Natural killer cell (primary cell): ENCODE data around the gene CSAD. TPM values are rescaled to one million over a fixed set of nuclear protein-coding genes. Genes with fewer than 3 reads are reported as not detected.

Experiments
- ATAC-seq, 3 donors: fragments of 150-1000 bp in 2 of 3; fragments of 200-7000 bp in 1 of 3; cut with Tn5 transposase; 1 replicate in 1 of 3; 2 replicates in 2 of 3; pipeline ENCODE4 v1.10.0; 2021; ENCODE audit warnings: mild to moderate bottlenecking in 2 of 3, moderate library complexity in 2 of 3
- DNase-seq, 2 donors: peaks; one replicate each; pipeline versions ENCODE4 v3.0.0 to v3.0.0-alpha.2; 2013 to 2021; ENCODE audit warnings: mixed read lengths in 1 of 2
- H3K27ac ChIP-seq: one replicate; pipeline ENCODE4 v1.5.1; 2013; ENCODE audit warnings: mild to moderate bottlenecking, low read length
- H3K27me3 ChIP-seq: one replicate; pipeline ENCODE4 v1.6.1; 2013; ENCODE audit warnings: low read length; ENCODE audit not compliant: control insufficient read depth, insufficient read depth
- H3K36me3 ChIP-seq: one replicate; pipeline ENCODE4 v1.6.1; 2013; ENCODE audit warnings: low read length; ENCODE audit not compliant: control insufficient read depth, insufficient read depth
- H3K4me1 ChIP-seq: one replicate; pipeline ENCODE4 v1.6.1; 2013; ENCODE audit warnings: low read length; ENCODE audit not compliant: control insufficient read depth, insufficient read depth
- H3K4me3 ChIP-seq: one replicate; pipeline ENCODE4 v1.5.1; 2013; ENCODE audit warnings: low read length
- H3K9me3 ChIP-seq: one replicate; pipeline ENCODE4 v1.6.1; 2013; ENCODE audit warnings: low read length; ENCODE audit not compliant: control insufficient read depth, insufficient read depth
- H3K27ac Mint-ChIP-seq, 2 donors: one replicate each; pipeline ENCODE4 v1.8.0; 2022; ENCODE audit warnings: mild to moderate bottlenecking in 2 of 2, mixed read lengths in 2 of 2, moderate library complexity in 1 of 2
- H3K27me3 Mint-ChIP-seq, 2 donors: one replicate each; pipeline ENCODE4 v1.8.0; 2022; ENCODE audit warnings: low read depth in 2 of 2, mixed read lengths in 2 of 2
- H3K36me3 Mint-ChIP-seq: one replicate; pipeline ENCODE4 v1.8.0; 2022; ENCODE audit warnings: mixed read lengths
- H3K4me1 Mint-ChIP-seq, 2 donors: one replicate each; pipeline ENCODE4 v1.8.0; 2022; ENCODE audit warnings: mixed read lengths in 2 of 2
- H3K4me3 Mint-ChIP-seq: one replicate; pipeline ENCODE4 v1.8.0; 2022; ENCODE audit warnings: mild to moderate bottlenecking, moderate library complexity, mixed read lengths
- H3K9me3 Mint-ChIP-seq, 2 donors: one replicate each; pipeline ENCODE4 v1.8.0; 2022; ENCODE audit warnings: mixed read lengths in 2 of 2
- CTCF ChIP-seq: fragments of 200-600 bp; IDR thresholded peaks from one replicate; pipeline ENCODE4 v1.8.0; 2022; ENCODE audit warnings: antibody characterized with exemption
- WGBS: methylation state at CpG from one replicate; pipeline ENCODE4 v1.1.7; 2013; ENCODE audit warnings: missing lambda C conversion rate; ENCODE audit not compliant: insufficient coverage; 5-methylcytosine and 5-hydroxymethylcytosine counted together
- intact Hi-C: fragments of 100-400 bp; cut with micrococcal nuclease; formaldehyde crosslinking; loops from one replicate; pipeline ENCODE4 v1.14.2; 2022
- total RNA-seq, 4 donors: library from RNA; stranded (reverse); fragments of 120-200 nt in 1 of 4; gene quantifications; one replicate each; pipeline versions ENCODE4 v1.2.3 to v1.2.4, GENCODE V29; 2013 to 2022

The CSAD gene
- total RNA-seq, 3 donors from 2014 or later (not counting 1 experiment from before 2014, with no cell fraction given): 50.8 to 54.4 (median 53.0) TPM

- ATAC-seq: no peak
- Mint-ChIP-seq H3K36me3 (no peaks in the 10 kb centered on the region), H3K4me1 (peaks cover 45 to 72% of the 10 kb centered on the region in 2 donors), H3K9me3 (no peaks in the 10 kb centered on the region), H3K27ac (peak overlapping the region; percentile 63 to 99), H3K27me3 (no peaks in the 10 kb centered on the region), H3K4me3 (peak overlapping the region; percentile 38)
- Histone ChIP-seq H3K36me3 (peaks cover 2% of the 10 kb centered on the region), H3K9me3 (no peaks in the 10 kb centered on the region), H3K27ac (peak overlapping the region; percentile 100), H3K4me1 (peaks cover 48% of the 10 kb centered on the region), H3K27me3 (no peaks in the 10 kb centered on the region), H3K4me3 (no peak overlapping the region)
- peak in 1 of 2 donors; percentile 69 for DNase-seq
- WGBS: 12% methylated on average over 14 of the region's 16 CpGs
- intact Hi-C loops: loop anchor here (5.0 kb wide), 2 partner anchors 44 to 74 kb away; partner anchors contain the start of genes ESPL1, MYG1 and PFDN5
- no peak for TF ChIP-seq CTCF
These were observed 42.8 kb upstream of the CSAD start for GRCh38 chr12:53223389-53224060.

GRCh38 chr12:53222806-53223261 is 42.1 kb upstream of the CSAD start:
- Mint-ChIP-seq H3K36me3 (no peaks in the 10 kb centered on the region), H3K9me3 (no peaks in the 10 kb centered on the region), H3K4me3 (peak overlapping the region; percentile 45), H3K27ac (peak overlapping the region; percentile 94 to 99), H3K4me1 (peaks cover 52 to 78% of the 10 kb centered on the region in 2 donors), H3K27me3 (no peaks in the 10 kb centered on the region)
- DNase-seq (no peak), ATAC-seq (no peak)
- Histone ChIP-seq H3K36me3 (peaks cover 2% of the 10 kb centered on the region), H3K27me3 (no peaks in the 10 kb centered on the region), H3K9me3 (no peaks in the 10 kb centered on the region), H3K4me3 (no peak overlapping the region), H3K4me1 (peaks cover 55% of the 10 kb centered on the region), H3K27ac (peak overlapping the region; percentile 100)
- intact Hi-C loops: loop anchor here (5.0 kb wide), 2 partner anchors 44 to 74 kb away; partner anchors contain the start of genes ESPL1, MYG1 and PFDN5
- TF ChIP-seq CTCF: no peak
- 88% methylated on average over 3 of the region's 4 CpGs for WGBS

DNA sequence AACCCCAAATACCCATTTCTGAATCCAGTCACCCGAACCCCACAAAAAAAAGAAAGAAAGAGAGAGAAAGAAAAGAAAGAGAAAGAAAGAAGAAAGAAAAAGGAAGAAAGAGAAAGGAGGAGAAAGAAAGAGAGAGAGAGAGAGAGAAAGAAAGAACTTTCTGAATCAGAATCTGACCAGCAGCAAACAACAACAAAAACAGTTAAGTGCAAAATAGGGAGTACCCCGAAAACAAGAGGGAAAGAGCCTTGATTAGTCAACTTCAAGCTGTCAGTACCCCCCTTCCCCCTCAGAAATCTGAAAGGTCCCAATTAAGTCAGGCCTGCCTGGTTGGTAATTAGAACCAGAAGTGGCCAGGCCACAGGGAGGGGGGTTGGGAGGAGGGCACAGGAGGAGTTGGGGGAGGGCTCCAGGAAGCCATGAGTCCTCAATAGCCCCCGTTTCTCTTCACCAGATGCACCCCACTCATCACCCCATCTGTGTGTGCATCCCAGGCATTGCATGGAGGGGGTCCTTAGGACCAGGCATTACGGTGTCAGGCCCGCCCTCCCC is 41.5 kb upstream of the CSAD start:
- Histone ChIP-seq H3K27ac (peak overlapping the region; percentile 100), H3K4me3 (no peak overlapping the region), H3K36me3 (no peaks in the 10 kb centered on the region), H3K9me3 (no peaks in the 10 kb centered on the region), H3K27me3 (no peaks in the 10 kb centered on the region), H3K4me1 (peaks cover 61% of the 10 kb centered on the region)
- ATAC-seq (no peak), DNase-seq (peak in 1 of 2 donors; percentile 42)
- H3K4me1 Mint-ChIP-seq: peaks cover 58 to 83% of the 10 kb centered on the region in 2 donors
- H3K9me3 Mint-ChIP-seq: no peaks in the 10 kb centered on the region
- no peaks in the 10 kb centered on the region for H3K27me3 Mint-ChIP-seq
- peak overlapping the region; percentile 76 for H3K4me3 Mint-ChIP-seq
- H3K27ac Mint-ChIP-seq: peak overlapping the region; percentile 94 to 99
- TF ChIP-seq CTCF: no peak
- no peaks in the 10 kb centered on the region for H3K36me3 Mint-ChIP-seq
- 50% methylated on average over 1 of the region's 5 CpGs for WGBS
- intact Hi-C loops: loop anchor here (5.0 kb wide), 2 partner anchors 45 to 75 kb away; partner anchors contain the start of genes ESPL1, MYG1 and PFDN5
